ENCODE measurements around the gene AGTR1.

Gene AGTR1

DNA sequence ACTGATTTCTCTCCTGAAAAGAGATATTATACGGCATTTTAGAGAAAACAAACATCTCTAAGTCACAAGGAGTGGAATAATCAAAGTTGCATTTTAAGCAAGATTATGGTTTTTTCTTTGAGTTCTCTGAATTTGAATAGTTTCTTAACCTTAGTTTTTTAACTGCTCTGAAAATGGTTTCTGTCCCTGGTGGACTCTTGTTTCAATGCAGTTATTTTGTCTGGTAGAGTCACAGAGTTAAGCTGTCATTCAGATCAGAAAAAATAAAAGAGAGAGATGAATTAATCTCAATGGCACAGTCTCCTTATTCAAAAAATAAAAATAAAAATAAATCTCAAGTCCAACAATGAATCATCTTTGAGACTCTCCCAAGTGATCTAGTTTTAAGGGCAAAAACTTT lies 19.0 kb downstream of the AGTR1 start:
- no peak for DNase-seq (ENCODE audit: low read depth)
- TF ChIP-seq, protein P1, sequence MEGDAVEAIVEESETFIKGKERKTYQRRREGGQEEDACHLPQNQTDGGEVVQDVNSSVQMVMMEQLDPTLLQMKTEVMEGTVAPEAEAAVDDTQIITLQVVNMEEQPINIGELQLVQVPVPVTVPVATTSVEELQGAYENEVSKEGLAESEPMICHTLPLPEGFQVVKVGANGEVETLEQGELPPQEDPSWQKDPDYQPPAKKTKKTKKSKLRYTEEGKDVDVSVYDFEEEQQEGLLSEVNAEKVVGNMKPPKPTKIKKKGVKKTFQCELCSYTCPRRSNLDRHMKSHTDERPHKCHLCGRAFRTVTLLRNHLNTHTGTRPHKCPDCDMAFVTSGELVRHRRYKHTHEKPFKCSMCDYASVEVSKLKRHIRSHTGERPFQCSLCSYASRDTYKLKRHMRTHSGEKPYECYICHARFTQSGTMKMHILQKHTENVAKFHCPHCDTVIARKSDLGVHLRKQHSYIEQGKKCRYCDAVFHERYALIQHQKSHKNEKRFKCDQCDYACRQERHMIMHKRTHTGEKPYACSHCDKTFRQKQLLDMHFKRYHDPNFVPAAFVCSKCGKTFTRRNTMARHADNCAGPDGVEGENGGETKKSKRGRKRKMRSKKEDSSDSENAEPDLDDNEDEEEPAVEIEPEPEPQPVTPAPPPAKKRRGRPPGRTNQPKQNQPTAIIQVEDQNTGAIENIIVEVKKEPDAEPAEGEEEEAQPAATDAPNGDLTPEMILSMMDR (IDR thresholded peaks at IDR 0.05; ENCODE audit: insufficient read depth, low read depth, low read length, missing control alignments): no peak
- no peak overlapping the region for H3K4me3 ChIP-seq (ENCODE audit: low read length)

DNA sequence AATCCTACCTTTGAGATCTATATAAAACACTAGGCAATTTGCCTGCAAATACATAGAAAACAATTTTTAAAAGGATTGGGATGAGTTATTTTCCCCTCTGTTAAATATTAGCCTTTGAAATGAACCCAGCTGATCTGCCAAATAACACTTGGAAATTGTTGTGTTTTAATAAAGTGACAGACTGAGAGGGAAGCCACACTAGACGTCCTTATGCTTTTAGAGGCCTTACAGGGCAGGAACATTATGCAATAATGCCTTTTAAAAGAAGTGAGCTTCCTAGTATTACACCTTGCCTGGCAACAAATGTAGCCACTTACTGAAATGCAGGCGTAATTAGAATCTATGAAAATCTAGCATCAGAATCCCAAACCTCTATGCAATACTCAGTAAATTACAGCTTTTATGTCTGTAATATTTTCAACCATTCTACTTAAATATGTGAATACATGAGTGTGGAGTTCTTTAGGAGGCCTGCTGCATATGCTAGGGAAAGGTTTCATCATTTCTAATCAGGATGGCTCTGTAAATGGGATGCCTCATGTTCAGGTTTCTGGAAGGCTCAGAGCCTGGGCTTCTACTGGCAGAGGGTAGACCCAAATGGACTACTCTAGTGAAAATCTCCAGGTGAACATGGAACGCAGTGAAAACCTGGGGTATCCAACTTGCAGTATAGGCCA lies 20.3 kb downstream of the AGTR1 start:
- TF ChIP-seq, protein P1 (IDR thresholded peaks at IDR 0.05; ENCODE audit: insufficient read depth, low read depth, low read length, missing control alignments): no peak
- DNase-seq (ENCODE audit: low read depth): no peak

DNA sequence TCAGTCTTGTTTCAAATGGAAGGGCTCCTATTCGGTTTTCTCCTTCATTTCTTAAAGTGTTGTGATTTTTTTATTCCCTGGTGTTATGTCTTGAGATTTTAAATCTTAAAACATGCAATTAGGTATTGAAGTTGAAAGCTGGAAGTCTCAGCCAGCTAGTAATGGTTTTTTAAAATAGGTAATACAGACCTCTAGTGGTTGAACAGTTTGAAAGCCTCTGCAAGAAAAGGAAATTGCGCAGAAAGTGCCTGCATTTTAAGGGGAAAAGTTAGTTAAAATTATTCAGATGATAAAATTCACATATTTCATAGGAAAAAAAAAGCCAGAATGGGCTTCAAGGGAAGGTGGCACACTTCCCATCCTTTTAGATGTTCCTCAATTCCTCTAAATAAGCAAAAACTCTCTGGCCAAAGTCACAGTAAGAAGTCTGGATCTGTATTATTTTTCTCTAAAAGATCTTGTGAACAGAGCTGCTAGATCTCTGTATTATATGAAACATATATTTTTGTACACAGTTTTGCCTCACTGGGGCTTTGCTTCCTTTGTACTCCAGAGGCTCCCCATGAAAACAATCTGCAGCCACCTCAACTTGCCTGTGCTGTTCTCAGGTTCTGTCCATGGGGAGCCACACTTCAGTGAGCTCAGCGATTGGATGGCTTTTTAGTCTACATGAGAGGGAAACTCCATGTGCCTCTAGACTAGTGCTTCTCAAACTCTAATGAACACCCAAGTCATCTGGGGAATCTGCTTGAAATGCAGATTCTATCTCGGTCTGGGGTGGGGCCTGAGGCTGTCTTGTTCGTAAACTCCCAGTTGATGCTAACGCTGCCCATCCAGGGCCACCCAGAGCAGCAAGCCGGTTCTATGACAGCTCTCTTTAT lies 21.5 kb downstream of the AGTR1 start:
- no peak overlapping the region for H3K4me3 ChIP-seq (ENCODE audit: low read length)
- peak; percentile 10 for DNase-seq (ENCODE audit: low read depth)
- TF ChIP-seq, protein P1 (IDR thresholded peaks at IDR 0.05; ENCODE audit: insufficient read depth, low read depth, low read length, missing control alignments): peak; percentile 33

More for the DNA sequence above, 20.3 kb downstream of the AGTR1 start:
- H3K4me3 ChIP-seq (ENCODE audit: low read length): no peak overlapping the region

DNA sequence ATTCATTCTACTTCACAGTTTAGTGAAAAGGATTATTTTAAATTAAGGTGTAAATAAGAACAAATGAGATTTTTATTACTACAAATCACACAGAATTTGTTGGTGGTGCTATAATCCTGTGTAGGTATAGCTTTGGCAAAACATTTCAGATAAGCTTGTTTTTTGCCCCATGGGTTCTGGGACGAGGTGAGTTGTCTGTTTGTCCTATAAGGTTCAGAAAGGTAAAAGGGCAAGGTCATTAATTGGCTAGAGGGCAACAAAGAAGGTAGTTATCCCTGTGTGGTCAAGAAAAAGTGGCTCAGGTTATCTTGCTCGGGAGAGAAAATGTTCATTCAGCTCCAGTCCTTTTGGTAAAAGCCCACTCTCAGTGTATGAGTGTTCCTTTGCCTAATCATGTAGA lies 23.2 kb downstream of the AGTR1 start:
- TF ChIP-seq, protein P1 (IDR thresholded peaks at IDR 0.05; ENCODE audit: insufficient read depth, low read depth, low read length, missing control alignments): no peak
- no peak for DNase-seq (ENCODE audit: low read depth)
- no peak overlapping the region for H3K4me3 ChIP-seq (ENCODE audit: low read length)

- peak; percentile 50 for DNase-seq (ENCODE audit: low read depth)
- no peak overlapping the region for H3K4me3 ChIP-seq (ENCODE audit: low read length)
- TF ChIP-seq, protein P1 (IDR thresholded peaks at IDR 0.05; ENCODE audit: insufficient read depth, low read depth, low read length, missing control alignments): no peak
Measured at GRCh38 chr3:148723631-148724030, 25.9 kb downstream of the AGTR1 start.

- DNase-seq (ENCODE audit: low read depth): peak; percentile 26
- H3K4me3 ChIP-seq (ENCODE audit: low read length): no peak overlapping the region
- TF ChIP-seq, protein P1 (IDR thresholded peaks at IDR 0.05; ENCODE audit: insufficient read depth, low read depth, low read length, missing control alignments): peak; percentile 47
Measured at GRCh38 chr3:148727231-148727630, 29.5 kb downstream of the AGTR1 start.

All from epithelial cell of esophagus (primary cell).